ENCODE results near the gene SCARF1.

The SCARF1 gene

DNA sequence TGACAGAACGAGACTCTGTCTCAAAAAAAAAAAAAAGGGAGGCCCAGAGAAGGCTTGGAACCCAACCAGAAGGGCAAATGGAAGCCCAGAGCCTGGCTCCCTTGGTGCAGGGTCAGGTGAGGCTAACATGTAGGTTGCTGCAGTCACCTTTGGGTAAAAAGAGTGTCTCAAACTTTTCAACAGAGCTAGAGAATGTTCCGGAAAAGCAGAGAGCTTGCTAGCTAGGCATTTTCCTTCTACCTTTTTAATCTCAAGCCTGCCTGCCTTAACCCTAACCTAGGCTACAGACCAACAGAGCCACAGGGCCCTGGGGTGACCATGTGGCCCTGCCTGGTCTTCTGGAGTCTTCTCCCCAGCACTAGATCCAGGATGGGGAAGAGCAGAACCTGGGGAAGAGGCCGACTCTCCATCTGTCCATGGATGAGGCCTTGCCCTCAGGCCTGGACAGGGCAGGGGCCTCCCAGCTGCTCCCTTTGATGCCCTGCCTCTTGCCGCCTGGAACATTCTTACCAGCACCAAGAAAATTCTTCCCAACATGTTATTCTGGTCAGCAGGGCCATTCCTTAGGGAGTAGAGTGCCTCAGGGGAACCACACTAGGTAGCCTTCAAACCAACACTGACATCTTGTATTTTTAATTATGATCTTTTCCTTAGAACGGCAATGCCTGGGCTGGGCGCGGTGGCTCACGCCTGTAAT is 47.0 kb downstream of the SCARF1 start:
- DNase-seq (ENCODE audit: low read depth in 2 of 2) = no peak

DNA sequence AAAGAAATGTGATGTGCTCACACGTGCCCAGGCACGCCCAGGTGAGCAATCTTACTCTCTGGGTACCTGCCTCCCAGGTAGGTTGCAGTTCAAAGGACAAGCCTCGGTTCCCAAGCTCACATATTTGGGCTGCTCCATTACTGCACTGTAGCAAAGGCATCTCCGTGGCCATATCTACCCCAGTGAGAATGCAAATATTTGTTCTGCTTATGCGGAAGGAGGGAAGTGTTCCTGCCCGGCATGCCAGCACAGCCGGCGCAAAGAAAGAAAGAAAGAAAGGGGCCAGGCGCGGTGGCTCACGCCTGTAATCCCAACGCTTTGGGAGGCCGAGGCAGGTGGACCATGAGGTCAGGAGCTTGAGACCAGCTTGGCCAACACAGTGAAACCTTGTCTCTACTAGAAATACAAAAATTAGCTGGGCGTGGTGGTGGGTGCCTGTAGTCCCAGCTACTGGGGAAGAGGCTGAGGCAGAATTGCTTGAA is 47.6 kb downstream of the SCARF1 start:
- DNase-seq (ENCODE audit: low read depth in 2 of 2) = no peak

- DNase-seq (ENCODE audit: low read depth in 2 of 2) = no peak
Observed at GRCh38 chr17:1593630-1593931, 52.0 kb downstream of the SCARF1 start.

- no peak for DNase-seq (ENCODE audit: low read depth in 2 of 2)
Observed at GRCh38 chr17:1592751-1593629, 52.5 kb downstream of the SCARF1 start.

DNA sequence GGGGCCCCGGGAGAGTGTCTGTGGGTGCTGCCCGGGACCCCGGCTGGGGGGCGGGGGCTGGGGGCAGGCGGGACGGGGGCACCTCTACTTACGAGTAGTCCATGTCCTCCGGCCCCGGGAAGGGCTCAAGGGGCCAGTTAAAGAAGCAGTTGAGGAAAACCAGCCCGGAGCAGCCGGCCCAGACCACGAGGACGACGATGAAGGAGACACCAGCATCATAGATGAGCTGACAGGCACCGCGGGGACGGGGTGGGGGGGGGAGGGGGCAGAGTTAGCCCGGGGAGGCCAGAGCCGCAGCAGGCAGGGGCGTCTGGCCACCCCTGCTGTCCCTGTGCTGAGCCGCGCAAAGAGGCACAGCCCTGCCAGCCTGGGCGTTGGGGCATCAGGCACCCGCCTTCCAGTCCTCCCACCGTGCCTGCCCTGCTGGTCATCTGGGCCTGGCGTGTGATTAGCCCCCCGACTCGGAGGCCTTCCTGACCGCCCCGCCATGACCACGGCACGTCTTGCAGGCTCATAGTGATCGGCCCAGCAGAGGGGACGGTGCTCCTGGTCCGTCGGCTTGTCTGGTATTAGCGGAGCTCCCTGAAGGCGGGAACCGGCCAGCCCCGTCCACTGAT is 54.0 kb downstream of the SCARF1 start:
- no peak for DNase-seq (ENCODE audit: low read depth in 2 of 2)

- DNase-seq (ENCODE audit: low read depth in 2 of 2) = no peak
Observed at GRCh38 chr17:1590747-1591473, 54.6 kb downstream of the SCARF1 start.

DNA sequence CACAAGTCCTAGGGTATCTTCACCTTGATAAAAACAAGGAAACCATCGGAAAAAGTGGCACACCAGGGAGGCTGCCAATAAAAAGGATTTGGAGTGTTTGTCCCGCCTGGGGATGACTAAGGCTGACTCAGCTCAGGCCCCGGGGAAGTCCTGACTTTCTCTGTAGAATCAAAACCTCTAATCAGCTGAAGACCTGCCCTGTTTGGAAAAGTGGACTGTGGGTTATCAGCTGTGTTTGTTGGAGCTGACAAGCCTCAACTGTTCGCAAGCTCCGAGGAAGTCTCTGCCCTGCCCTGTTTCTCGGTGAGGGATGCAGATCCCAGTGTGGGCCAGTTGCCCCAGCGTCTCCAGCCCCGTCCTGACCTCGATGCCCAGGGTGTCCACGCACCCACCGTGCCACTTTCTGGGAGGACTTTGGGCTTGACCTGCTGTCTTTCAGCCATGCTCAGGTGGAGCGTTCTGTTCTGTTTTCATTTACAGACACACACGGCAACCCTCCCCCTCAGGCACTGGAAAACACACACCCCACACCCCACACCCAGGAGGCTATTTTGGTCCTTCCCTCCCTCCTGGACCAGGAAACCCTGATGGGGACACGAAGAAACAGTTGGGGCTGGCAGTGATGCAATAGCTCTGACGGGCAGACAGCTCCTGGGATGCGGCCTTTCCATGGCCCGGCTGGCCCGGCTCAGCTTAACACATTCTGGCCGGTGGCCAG is 55.3 kb downstream of the SCARF1 start:
- no peak for DNase-seq (ENCODE audit: low read depth in 2 of 2)

GRCh38 chr17:1588821-1589585 is 56.5 kb downstream of the SCARF1 start:
- no peak for DNase-seq (ENCODE audit: low read depth in 2 of 2)

DNA sequence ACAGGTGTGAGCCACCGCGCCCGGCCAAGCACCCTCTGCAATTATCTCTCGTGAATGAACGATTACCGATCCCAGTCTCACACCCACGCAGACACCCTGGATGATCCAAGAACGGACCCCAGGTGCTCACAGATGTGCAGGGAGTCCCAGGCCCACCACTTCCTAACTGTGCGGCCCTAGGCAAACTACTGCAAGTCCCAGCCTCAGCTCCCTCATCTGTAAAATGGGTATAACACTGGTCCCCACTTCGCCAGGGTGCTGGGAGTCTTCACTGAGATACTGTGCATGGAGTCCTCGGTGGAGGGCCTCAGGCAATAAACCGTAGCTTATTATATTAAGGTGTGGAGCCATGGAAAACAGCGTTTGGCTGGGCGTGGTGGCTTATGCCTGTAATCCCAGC is 61.4 kb downstream of the SCARF1 start:
- no peak for DNase-seq (ENCODE audit: low read depth in 2 of 2)
